HT-29 (cell line): Measurements from ENCODE around the gene RELA. TPM values are rescaled to one million over a fixed set of nuclear protein-coding genes. Genes with fewer than 3 reads are reported as not detected.
A peak's percentile ranks its signal among the peaks of the same experiment; 100 is the strongest.
"Not testable (repeated sequence)": the region's sequence is repeated elsewhere in the genome, so short reads cannot be mapped to it uniquely, and the experiment has no call there.

Source experiments
- DNase-seq: peaks from one replicate; pipeline ENCODE4 v3.0.0-alpha.2; 2015; ENCODE audit warnings: low spot score
- total RNA-seq: library from RNA; depleted of rRNA; stranded (reverse); fragments of >200 nt; shearing (Covaris generic); gene quantifications from 2 replicates; pipeline ENCODE4 v1.2.3, GENCODE V29; 2014

The RELA gene
- total RNA-seq, 1 experiment from 2014 or later, result 112 TPM

DNA sequence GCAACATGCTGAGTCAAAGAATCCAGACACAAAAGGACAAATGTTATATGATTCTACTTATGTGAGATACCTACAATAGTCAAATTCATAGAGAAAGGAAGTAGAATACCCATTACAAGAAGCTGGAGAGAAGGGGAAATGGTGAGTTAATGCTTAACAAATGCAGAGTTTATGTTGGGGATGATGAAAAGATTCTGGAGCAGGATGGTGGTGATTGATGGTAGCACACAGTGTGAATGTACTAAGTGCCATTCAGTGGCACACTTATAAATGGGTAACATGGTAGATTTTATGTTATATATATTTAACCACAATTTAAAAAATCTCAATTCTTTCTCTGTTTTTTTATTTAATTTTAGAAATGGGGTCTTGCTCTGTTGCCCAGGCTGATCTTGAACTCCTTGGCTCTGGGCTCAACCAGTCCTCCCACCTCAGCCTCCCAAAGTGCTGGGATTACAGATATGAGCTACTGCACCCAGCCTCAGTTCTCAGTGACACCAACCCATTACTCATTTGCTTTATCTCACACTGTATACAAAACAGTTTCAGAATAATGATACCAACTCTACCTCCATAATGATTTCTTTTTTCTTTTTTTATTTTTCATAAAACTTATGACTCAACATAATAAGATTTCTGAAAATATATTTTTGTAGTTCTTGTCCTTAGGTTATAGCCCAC lies 9.6 kb upstream of the RELA start:
- DNase-seq, result no peak

DNA sequence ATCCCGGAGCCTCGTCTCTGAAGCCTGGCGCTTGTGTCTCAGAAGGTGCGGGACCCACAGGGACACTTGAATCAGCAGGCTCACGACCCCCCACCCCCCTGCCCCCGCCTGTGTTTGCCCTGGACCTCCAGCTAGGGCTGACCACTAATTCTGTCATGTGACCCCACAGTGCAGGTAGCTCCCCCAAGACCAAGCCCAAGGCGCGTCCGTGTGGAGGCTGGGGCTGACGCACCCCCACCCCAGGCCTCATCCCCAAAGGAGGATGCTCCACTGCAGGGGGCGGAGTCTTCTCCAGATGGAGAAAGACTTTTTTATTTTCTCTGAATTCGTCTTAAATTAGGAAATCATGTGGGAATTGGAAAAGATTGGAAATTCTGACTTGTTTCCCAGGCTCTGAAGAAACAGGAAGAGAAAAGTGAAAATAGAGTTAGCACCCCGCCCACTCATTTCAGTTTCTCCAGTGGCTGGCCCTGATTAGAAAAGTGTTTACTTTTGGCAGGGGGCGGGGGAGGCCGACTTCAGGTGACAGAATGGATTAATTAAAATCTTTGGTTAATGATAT lies 1.0 kb upstream of the RELA start:
- DNase-seq, result no peak

DNA sequence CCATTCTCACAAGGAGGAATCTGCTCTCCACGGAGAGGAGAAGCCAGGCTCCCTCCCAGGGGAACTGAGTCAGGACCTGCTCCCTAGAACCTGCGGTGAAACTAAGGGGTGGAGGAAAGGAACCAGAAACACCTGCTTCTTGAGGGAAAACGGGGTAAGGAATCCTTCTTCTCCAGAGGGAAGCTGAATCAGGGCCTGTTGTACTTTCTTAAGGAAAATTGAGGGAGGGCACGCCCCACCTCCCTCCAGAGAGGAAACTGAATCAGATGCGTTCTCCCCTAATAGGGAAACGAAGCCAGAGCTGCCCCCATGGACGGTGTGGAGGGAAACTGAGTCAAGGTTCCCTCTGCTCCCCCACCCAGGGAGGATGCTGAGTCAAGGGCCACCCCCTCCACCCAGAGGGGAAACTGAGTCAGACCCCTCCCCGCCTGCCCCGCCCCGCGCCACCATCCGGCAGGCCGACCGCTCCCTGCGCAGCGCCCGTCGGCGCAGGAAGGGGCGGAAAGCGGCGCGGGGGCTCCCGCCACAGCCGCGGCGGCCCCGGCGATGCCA lies 393 bp downstream of the RELA start:
- DNase-seq, result no peak

DNA sequence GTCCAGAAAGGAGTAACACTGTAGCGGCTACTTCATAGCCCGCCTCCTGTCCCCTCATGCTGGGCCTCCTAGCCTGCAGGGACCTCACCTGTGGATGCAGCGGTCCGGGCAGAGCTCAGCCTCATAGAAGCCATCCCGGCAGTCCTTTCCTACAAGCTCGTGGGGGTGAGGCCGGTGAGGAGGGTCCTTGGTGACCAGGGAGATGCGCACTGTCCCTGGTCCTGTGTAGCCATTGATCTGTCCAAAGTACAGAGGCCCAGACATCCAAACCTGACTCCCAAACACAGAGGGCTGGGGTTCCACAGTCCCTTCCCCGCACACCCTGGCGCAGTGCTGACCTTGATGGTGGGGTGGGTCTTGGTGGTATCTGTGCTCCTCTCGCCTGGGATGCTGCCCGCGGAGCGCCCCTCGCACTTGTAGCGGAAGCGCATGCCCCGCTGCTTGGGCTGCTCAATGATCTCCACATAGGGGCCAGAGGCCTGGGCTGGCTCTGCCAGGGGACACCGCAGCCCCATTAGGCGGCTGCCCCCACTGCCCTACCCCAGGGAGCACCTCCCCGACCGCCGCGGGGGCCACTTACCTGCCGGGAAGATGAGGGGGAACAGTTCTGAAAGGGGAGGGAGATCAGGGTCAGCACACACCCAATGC lies 993 bp downstream of the RELA start:
- no peak for DNase-seq

DNA sequence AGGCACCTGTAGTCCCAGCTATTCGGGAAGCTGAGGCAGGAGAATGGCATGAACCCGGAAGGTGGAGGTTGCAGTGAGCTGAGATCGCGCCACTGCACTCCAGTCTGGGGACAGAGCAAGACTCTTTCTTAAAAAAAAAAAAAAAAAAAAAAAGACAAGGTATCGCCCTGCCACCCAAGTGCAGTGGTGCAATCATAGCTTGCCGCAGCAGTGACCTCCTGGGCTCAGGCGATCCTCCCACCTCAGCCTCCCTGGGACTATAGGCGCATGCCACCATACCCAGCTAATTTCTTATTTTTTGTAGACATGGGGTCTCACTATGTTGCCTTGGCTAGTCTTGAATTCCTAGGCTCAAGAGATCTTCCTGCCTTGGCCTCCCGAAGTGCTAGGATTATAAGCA lies 1.8 kb downstream of the RELA start:
- DNase-seq, result not testable (repeated sequence)

DNA sequence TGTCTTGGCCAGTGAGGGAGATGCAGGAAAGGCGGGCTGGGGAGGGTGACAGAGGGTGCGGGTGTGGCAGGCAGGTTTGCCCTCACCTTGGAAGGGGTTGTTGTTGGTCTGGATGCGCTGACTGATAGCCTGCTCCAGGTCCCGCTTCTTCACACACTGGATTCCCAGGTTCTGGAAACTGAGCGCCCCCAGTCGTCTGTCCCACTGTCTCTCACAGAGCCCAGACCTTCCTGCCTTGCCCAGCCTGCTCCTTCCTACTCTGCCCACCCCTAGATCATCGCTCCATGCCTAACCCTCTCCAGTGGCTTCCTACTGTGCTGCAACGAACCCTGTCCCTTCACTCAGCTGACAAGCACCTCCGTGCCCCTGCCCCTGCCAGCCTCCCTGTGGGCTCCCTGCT lies 2.7 kb downstream of the RELA start:
- no peak for DNase-seq

DNA sequence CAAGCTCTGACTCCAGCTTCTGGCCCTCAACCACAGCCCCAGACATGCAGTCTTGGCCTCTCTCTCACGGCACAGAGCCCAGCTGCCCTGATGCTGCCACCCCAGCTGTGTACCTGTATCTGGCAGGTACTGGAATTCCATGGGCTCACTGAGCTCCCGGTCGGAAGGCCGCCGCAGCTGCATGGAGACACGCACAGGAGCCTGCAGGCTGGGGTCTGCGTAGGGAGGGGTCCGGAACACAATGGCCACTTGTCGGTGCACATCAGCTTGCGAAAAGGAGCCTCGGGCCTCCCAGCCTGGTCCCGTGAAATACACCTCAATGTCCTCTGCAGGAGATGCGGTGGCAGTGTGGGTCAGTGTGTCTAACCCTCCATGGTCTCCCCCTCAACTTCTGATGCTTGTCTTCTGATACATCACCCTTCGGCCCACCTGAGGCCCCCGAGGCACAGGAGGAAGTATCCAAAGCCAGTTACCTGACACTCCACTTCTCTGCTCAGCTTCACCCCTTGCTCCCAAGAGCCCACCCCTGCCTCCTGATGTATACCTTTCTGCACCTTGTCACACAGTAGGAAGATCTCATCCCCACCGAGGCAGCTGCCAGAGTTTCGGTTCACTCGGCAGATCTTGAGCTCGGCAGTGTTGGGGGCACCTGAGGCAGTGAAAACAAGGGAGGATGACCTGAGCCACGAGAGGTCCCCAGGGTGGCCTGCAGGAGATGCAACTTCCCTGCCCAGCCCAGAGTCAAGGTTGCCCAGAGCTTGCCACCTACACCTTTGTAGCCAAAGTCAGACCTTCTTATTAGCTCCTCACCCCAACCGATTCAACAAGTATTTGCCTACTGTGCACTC lies 4.3 kb downstream of the RELA start:
- DNase-seq, result no peak

DNA sequence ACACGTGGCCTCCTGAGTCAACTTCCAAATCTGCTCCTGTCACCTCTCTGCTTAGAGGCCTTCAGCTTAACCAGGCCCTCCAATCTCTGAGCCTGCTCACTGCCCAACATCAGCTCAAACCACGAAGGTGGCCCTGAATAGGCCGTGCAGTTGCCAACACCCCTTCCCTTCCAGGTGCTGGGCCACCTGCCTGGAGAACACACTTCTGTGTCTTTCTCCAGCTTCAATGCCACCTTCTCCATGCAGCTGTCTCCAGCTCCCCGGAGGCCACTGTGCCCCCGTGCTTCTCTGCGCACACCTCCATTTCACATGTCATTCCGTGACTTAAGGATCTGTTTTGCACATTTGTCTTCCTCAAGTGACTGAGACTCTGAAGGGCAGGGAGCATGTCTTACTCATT lies 5.3 kb downstream of the RELA start:
- DNase-seq, result no peak

DNA sequence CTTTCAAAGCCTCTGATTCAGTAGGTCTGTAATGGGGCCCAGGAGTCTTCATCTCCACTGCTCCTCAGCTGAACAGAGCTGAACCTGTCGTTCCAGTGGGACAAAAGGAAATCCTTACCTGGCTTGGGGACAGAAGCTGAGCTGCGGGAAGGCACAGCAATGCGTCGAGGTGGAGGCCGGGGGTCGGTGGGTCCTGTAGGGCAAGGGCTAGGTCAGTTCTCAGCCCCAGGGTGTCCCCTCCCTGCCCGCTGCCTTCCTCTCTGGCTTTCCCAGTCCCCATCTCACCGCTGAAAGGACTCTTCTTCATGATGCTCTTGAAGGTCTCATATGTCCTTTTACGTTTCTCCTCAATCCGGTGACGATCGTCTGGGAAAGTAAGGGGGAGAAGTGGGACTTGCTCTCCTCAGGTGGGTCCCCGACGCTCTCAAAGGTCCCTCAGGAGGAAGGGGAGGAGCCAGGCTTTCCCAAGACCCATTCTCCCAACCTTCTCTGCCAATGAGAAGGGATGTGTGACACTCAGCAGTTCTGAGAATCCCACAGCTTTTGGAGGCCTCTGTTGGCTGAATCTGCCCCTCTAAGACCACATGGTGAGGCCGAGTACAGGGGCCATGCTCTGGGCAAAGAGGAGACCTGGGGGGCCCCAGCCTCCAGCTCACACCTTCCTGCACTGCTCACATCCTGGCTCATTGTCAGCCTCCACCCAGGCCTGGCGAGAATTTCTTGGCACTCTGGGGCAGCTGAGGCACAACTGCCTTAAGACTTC lies 7.0 kb downstream of the RELA start:
- no peak for DNase-seq

DNA sequence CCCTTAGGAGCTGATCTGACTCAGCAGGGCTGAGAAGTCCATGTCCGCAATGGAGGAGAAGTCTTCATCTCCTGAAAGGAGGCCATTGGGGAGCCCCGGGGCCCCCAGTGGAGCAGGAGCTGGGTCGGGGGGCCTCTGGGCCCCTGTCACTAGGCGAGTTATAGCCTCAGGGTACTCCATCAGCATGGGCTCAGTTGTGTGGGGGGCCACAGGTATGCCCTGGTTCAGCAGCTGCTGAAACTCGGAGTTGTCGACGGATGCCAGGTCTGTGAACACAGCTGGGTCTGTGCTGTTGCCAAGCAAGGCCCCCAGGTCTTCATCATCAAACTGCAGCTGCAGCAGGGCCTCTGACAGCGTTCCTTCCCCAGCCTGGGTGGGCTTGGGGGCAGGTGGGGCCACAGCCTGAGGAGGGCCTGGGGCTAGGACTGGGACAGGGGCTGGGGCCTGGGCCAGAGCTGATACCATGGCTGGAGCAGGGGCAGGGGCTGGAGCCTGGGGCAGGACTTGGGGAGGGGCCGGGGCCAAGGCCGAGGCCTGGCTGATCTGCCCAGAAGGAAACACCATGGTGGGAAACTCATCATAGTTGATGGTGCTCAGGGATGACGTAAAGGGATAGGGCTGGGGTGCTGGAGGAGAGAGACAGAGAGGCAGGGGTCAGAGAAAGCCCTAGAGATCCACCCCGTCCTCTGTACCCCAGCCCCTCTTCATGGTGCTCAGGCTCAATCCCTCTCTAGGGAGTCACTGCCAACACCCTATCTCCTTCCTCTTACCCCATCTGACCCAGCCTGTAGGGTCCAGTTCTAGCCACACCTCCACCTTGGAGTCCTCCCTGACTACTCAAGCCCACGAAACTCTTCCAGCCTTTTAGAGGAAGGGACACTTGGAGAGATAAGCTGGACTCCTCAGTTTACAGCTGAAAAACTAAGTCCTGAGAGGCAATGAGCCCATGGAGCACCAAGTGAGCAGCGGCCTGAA lies 8.1 kb downstream of the RELA start:
- no peak for DNase-seq

DNA sequence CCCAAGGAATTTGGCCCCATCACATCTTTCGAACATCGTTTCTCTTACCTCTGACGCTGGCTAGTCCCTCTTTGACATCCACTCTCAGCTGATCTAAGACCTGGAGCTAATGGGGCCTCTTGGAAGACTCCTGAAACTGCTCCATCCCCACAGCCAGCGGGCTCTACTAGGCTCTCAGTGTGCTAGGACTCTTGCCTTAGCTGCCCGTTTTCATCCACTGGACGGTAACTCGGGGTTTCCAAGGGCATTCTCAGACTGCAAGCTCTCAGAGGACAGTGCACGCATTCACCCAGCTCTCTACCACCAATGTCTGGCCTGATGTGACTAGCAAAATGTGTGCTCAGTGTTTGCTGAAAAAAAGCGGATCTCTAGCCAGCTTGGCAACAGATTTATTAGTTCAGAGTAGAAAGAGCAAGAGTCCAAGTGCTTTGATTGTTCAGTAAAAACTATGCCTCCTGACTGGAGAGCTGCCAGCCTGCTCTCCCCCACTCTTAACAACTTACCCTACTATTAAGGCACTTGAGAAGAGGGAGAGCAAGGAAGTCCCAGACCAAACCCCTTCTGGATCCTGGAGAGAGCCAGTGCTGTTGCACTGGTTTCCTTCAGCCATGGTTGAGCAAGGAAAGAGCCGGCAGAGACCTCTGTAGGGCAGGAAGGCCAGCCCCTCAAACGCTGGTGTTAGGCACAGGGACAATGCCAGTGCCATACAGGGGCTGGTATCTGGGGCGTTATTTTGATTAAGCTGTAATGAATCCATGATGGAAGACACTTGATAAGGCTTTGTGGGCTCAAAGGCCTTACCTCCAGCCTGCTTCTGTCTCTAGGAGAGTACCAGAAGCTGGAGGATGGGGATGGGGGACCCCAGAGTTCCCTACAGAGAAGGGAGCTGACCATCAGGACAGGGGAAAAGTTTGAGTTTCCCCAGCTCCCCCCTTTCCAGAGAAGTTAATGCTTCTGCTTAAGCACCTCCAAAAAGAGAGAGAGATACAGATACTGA lies 9.2 kb downstream of the RELA start:
- DNase-seq, result no peak

DNA sequence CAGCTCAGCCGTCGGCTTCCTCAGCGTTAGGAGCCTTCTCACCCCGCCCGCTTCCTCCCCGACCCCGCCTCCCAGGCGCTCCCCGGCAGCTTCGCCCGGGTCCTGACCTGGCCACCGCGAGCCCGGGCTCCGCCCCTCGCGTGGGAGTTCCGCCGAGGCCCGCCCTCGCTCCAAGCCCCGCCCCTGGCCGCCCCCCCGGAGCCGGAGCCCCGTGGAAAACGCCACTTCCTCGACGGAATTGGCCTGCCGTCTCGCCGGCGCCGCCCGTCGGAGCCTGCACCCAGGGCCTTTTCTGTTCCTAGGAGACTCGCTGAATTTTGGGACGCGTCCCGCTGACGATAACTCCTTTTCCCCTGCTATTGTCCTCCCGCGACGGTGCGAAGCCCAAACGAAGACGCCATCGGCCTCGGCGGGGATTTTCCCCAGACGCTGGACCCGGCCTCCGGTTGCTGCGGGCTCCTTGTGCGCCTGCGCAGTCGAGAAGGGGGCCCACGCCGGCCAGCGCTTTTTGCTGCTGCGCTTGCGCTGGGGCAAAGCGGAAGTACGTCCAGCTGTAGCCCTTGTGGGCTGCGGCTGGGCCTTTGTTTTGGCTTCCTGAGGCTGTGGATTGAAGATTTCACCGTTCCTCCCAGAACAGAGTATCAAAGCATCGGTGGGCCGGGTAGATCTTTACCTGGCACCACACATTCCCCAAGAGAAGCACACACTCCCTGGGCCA lies 10.0 kb downstream of the RELA start:
- peak; percentile 97 for DNase-seq

DNA sequence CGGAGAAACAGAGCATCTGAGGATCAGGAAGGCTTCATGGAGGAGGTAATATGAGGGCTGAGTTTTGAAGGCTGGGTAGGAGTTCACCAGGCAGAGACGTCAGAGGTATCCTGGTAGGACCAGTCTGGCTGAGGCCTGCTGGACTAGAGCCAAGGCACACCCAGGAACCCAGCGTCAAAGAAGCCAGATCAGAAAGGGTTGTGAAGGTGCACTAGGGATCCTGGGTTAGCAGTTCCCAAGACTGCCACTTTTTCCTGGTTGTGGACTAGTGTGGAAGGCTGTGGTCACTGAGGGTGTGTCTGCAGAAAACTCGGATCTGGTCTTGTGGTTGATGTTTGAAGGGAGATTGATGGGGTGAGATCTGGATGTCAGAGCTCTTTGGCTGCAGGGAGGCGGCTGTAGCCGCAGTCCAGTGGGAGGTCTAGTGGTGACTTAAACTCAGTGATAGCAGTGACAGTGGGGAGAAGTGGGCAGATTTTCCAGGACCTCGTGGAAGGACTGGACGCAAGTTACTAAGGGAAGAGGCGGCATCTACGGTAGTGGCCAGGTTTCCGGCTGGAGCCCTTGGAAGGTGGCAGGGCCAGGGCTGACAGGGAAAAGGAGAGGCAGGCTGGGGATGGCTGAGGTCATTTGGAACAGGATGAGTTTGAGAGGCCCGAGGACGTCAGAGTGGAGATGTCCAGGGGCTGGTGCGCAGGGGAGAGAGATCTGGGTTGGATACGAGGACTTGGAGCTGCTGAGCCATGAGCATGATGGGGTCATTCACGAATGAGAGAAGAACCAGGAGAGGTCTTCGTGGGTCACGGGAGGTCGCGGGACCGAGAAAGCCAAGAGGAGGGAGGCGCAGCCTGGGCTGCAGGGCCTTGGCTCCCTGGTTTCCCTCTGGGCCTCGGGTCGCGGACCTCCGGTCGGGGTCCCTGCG lies 10.9 kb downstream of the RELA start:
- peak; percentile 98 for DNase-seq

DNA sequence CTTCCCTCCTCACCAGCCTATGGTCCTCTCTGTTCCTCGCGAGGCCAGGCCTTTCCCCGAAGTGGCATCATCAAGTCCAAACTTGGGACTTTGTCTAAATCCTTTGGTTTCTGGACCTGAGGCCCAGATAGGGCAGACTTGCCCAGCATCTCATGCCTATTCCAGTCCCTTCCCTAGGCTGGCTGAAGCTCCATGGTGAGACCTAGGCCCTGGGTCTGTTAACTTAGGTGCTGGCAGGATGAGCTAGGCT lies 11.5 kb downstream of the RELA start:
- DNase-seq, result no peak

DNA sequence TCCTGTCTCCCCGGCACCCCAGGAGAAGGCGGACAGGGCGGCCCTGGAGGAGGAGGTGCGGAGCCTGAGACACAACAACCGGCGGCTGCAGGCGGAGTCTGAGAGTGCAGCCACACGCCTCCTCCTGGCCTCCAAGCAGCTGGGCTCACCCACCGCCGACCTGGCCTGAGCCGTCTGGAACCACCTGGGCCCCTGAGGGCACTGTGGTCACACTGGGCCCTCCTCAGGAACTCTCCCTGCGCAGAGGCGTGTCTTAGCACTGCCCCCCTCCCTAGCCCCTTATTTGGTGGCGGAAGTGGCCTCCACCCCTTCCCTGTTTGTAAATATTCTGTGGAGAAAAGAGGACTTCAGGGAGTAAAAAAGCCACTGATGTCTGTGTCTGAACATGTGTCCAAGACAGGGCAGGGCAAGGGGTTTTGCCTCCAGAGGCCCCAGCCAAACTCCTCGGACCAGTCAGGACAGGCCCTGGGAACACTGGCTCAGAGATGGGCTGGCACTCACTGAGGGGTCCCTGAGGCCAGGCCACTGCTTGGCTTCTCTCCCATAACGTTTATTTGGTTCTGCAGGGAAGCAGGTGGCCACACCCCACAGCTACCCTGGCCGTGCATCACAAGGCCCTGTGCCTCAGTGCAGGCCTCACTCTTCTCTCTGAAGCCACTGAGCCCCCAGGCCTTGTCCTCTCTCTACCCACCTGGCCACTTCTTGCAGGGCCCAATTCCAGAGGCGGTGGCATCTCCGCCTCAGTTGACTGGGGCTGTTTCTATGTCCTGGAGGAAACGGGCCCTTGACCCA lies 12.0 kb downstream of the RELA start:
- no peak for DNase-seq
